ENCODE data around the gene ZNF232. TPM values are rescaled to one million over a fixed set of nuclear protein-coding genes. Genes with fewer than 3 reads are reported as not detected.

ZNF232 gene
- total and polyA plus RNA-seq, 2 of the 13 experiments (the other 11 are each of a cell fraction or from before 2014, with no cell fraction given): 7.8 to 28.7 TPM

GRCh38 chr17:5111402-5112204, at the start of gene ZNF232 (continued):
- no peak; the same call in 1 of the 2 replicates for TF ChIP-seq ZHX2 (IDR thresholded peaks at IDR 0.05; ENCODE audit: low read depth)
- no peak for TF ChIP-seq ZHX2 (CRISPR knock-in tag; IDR thresholded peaks at IDR 0.05; ENCODE audit: borderline replicate concordance)
- TF ChIP-seq NPAS2 (CRISPR knock-in tag; IDR thresholded peaks at IDR 0.05; ENCODE audit: borderline replicate concordance): no peak
- TF ChIP-seq ZFX (CRISPR knock-in tag; IDR thresholded peaks at IDR 0.05; ENCODE audit: low read depth): peak; percentile 78
- TF ChIP-seq YEATS2 (CRISPR knock-in tag; IDR thresholded peaks at IDR 0.05; ENCODE audit: borderline replicate concordance): peak; percentile 87
- peak; percentile 53; the same call in 1 of the 2 replicates for TF ChIP-seq REL (CRISPR knock-in tag; conservative IDR thresholded peaks at IDR 0.05)
- TF ChIP-seq MTA1 (CRISPR knock-in tag; IDR thresholded peaks at IDR 0.05; ENCODE audit: borderline replicate concordance): peak; percentile 48; the same call in 1 of the 2 replicates
- TF ChIP-seq ZNF224 (CRISPR knock-in tag; IDR thresholded peaks at IDR 0.05): 0 out of 2 replicates have a peak, but pooled peaks have one; percentile 22
- no peak; the same call in 1 of the 2 replicates for TF ChIP-seq ZMYM3 (CRISPR knock-in tag; IDR thresholded peaks at IDR 0.05)
- 0 out of 2 replicates have a peak, but pooled peaks have one; percentile 22 for TF ChIP-seq ZC3H4 (CRISPR knock-in tag; IDR thresholded peaks at IDR 0.05; ENCODE audit: borderline replicate concordance)
- peak; percentile 89; the same call in 1 of the 2 replicates for TF ChIP-seq ZNF264 (CRISPR knock-in tag; IDR thresholded peaks at IDR 0.05)
- TF ChIP-seq ZNF280D (CRISPR knock-in tag; IDR thresholded peaks at IDR 0.05): no peak
- peak; percentile 66 for TF ChIP-seq ZNF335 (CRISPR knock-in tag; IDR thresholded peaks at IDR 0.05)
- no peak; the same call in 1 of the 2 replicates for TF ChIP-seq STAT6 (CRISPR knock-in tag; IDR thresholded peaks at IDR 0.05; ENCODE audit: borderline replicate concordance)
- peak; percentile 83; the same call in 1 of the 2 replicates for TF ChIP-seq CREB3 (CRISPR knock-in tag; IDR thresholded peaks at IDR 0.05)
